H1 (cell line): ENCODE measurements around the gene NR2E1. TPM values are rescaled to one million over a fixed set of nuclear protein-coding genes. Genes with fewer than 3 reads are reported as not detected.

Source experiments
- CTCF ChIA-PET: fragments of 300-600 bp; sonication (Branson Sonifier 250); formaldehyde crosslinking; loops from one replicate; lab custom pipeline; 2021; ENCODE audit not compliant: partially characterized antibody; lab: Charles Lee
- POLR2A ChIA-PET: fragments of 300-600 bp; sonication (Branson Sonifier 250); formaldehyde crosslinking; loops from one replicate; lab custom pipeline; 2021; ENCODE audit warnings: inconsistent platforms; ENCODE audit not compliant: partially characterized antibody; lab: Charles Lee
- DNase-seq, 2 experiments: peaks; one replicate each; pipeline versions ENCODE4 v3.0.0 to v3.0.0-alpha.2; 2010 to 2022; ENCODE audit warnings: low spot score in 2 of 2, low read depth in 1 of 2, mixed read lengths in 1 of 2
- FAIRE-seq: peaks from 2 replicates; lab custom pipeline; 2011; peaks lifted over from hg19 to GRCh38; lab: Jason Lieb, UNC
- H2AFZ ChIP-seq: 2 replicates; pipeline ENCODE4 v1.8.1; 2012; ENCODE audit warnings: low read length, inconsistent platforms
- H2AK5ac ChIP-seq: 2 replicates; pipeline ENCODE4 v1.6.1; 2013; ENCODE audit warnings: low read depth, low read length
- H2BK120ac ChIP-seq: replicated peaks from 2 replicates; pipeline ENCODE3; 2013; ENCODE audit warnings: low read depth, low read length, inconsistent platforms
- H2BK12ac ChIP-seq: 2 replicates; pipeline ENCODE4 v1.6.1; 2013; ENCODE audit warnings: low read depth, low read length
- H2BK15ac ChIP-seq: 2 replicates; pipeline ENCODE4 v1.6.1; 2013; ENCODE audit warnings: low read length
- H2BK20ac ChIP-seq: 2 replicates; pipeline ENCODE4 v1.6.1; 2013; ENCODE audit warnings: low read length
- H2BK5ac ChIP-seq: 2 replicates; pipeline ENCODE4 v1.6.1; 2013; ENCODE audit warnings: low read depth, low read length
- H3K14ac ChIP-seq: 2 replicates; pipeline ENCODE4 v1.6.1; 2013; ENCODE audit warnings: inconsistent platforms; ENCODE audit not compliant: insufficient read length
- H3K18ac ChIP-seq: 2 replicates; pipeline ENCODE4 v1.6.1; 2013; ENCODE audit warnings: low read length; ENCODE audit errors: extremely low read depth
- H3K23ac ChIP-seq: 2 replicates; pipeline ENCODE4 v1.6.1; 2013; ENCODE audit warnings: inconsistent platforms; ENCODE audit not compliant: insufficient read length
- H3K23me2 ChIP-seq: 2 replicates; pipeline ENCODE4 v1.6.1; 2013; ENCODE audit warnings: low read depth, low read length
- H3K27ac ChIP-seq: 2 replicates; pipeline ENCODE4 v1.6.1; 2011; ENCODE audit warnings: low read depth, low read length, inconsistent platforms
- H3K27me3 ChIP-seq, 4 experiments: replicated peaks in 1 of 4; 1 replicate in 1 of 4; 2 replicates in 3 of 4; pipeline versions ENCODE4 v1.6.1 to v1.8.1; 2011 to 2013; ENCODE audit warnings: low read length in 3 of 4, mild to moderate bottlenecking in 3 of 4, inconsistent platforms in 2 of 4, mixed read lengths in 2 of 4, moderate library complexity in 1 of 4; ENCODE audit not compliant: control insufficient read depth in 3 of 4, insufficient read depth in 3 of 4; ENCODE audit errors: extremely low read depth in 1 of 4
- H3K36me3 ChIP-seq, 4 experiments: 2 replicates each; pipeline versions ENCODE4 v1.6.1 to v1.8.1; 2011 to 2013; ENCODE audit warnings: mild to moderate bottlenecking in 4 of 4, low read length in 3 of 4, moderate library complexity in 2 of 4, control low read depth in 1 of 4, inconsistent platforms in 1 of 4; ENCODE audit not compliant: insufficient read depth in 4 of 4, control insufficient read depth in 2 of 4
- H3K4ac ChIP-seq: replicated peaks from 2 replicates; pipeline ENCODE3; 2013; ENCODE audit warnings: low read length, low read depth, mixed read lengths, inconsistent platforms; ENCODE audit not compliant: insufficient read length
- H3K4me1 ChIP-seq, 4 experiments: replicated peaks in 1 of 4; 1 replicate in 1 of 4; 2 replicates in 3 of 4; pipeline versions ENCODE4 v1.6.1 to v1.8.1; 2011 to 2013; ENCODE audit warnings: low read length in 3 of 4, inconsistent platforms in 2 of 4, mixed read lengths in 1 of 4; ENCODE audit not compliant: insufficient read depth in 4 of 4, control insufficient read depth in 3 of 4
- H3K4me2 ChIP-seq, 2 experiments: 2 replicates each; pipeline versions ENCODE4 v1.6.1 to v1.8.1; 2011 to 2013; ENCODE audit warnings: low read depth in 2 of 2, low read length in 2 of 2, control low read depth in 1 of 2, inconsistent platforms in 1 of 2, mild to moderate bottlenecking in 1 of 2; ENCODE audit not compliant: insufficient read depth in 1 of 2
- H3K4me3 ChIP-seq, 4 experiments: fragments of 200-600, 300-600 bp in 1 of 4; sonication (generic), shearing (Covaris generic), sonication (Bioruptor Twin) in 1 of 4; 2 replicates each; pipeline versions ENCODE4 v1.5.1 to v1.8.1; 2011 to 2016; ENCODE audit warnings: low read length in 4 of 4, low read depth in 3 of 4, control low read depth in 2 of 4, inconsistent platforms in 2 of 4, mild to moderate bottlenecking in 2 of 4, mixed read lengths in 1 of 4, moderate library complexity in 1 of 4; ENCODE audit not compliant: insufficient read depth in 2 of 4; ENCODE audit errors: extremely low read depth in 1 of 4
- H3K56ac ChIP-seq: replicated peaks from 2 replicates; pipeline ENCODE3; 2013; ENCODE audit warnings: low read depth, mild to moderate bottlenecking, mixed read lengths, low read length, inconsistent platforms; ENCODE audit not compliant: insufficient read length
- H3K79me1 ChIP-seq: 2 replicates; pipeline ENCODE4 v1.6.1; 2013; ENCODE audit warnings: low read depth, low read length, control low read depth
- H3K79me2 ChIP-seq, 2 experiments: 2 replicates each; pipeline versions ENCODE4 v1.6.1 to v1.8.1; 2012 to 2013; ENCODE audit warnings: low read length in 2 of 2, mild to moderate bottlenecking in 2 of 2, inconsistent platforms in 1 of 2; ENCODE audit not compliant: insufficient read depth in 2 of 2, control insufficient read depth in 1 of 2
- H3K9ac ChIP-seq, 4 experiments: replicated peaks in 1 of 4; 1 replicate in 1 of 4; 2 replicates in 3 of 4; pipeline versions ENCODE4 v1.6.1 to v1.8.1; 2011 to 2013; ENCODE audit warnings: low read depth in 3 of 4, low read length in 3 of 4, control low read depth in 2 of 4, mild to moderate bottlenecking in 2 of 4, moderate library complexity in 2 of 4, inconsistent platforms in 1 of 4; ENCODE audit errors: extremely low read depth in 1 of 4
- H3K9me3 ChIP-seq, 2 experiments: 2 replicates each; pipeline versions ENCODE4 v1.6.1 to v1.8.1; 2012 to 2013; ENCODE audit warnings: mild to moderate bottlenecking in 2 of 2, moderate library complexity in 2 of 2, control low read depth in 1 of 2, inconsistent platforms in 1 of 2, low read depth in 1 of 2, low read length in 1 of 2, mixed read lengths in 1 of 2; ENCODE audit not compliant: insufficient read depth in 2 of 2
- H4K20me1 ChIP-seq, 2 experiments: replicated peaks in 1 of 2; 2 replicates each; pipeline versions ENCODE3 to v1.8.1; 2011 to 2013; ENCODE audit warnings: inconsistent platforms in 2 of 2, low read length in 2 of 2, mild to moderate bottlenecking in 1 of 2; ENCODE audit not compliant: insufficient read depth in 2 of 2, control insufficient read depth in 1 of 2
- H4K5ac ChIP-seq: 2 replicates; pipeline ENCODE4 v1.6.1; 2013; ENCODE audit warnings: low read length, low read depth, mixed read lengths, inconsistent platforms; ENCODE audit not compliant: insufficient read length
- H4K8ac ChIP-seq: 2 replicates; pipeline ENCODE4 v1.8.0; 2013; ENCODE audit warnings: mild to moderate bottlenecking, moderate library complexity, low read length, inconsistent platforms; ENCODE audit not compliant: insufficient read depth; ENCODE audit errors: extremely low read depth
- H4K91ac ChIP-seq: replicated peaks from 2 replicates; pipeline ENCODE3; 2013; ENCODE audit warnings: low read length, mixed read lengths, inconsistent platforms; ENCODE audit not compliant: insufficient read length
- CBX8 ChIP-seq: fragments of 300-800, 300-1000 bp; sonication (generic); IDR thresholded peaks from 2 replicates; pipeline ENCODE4 v1.7.1; 2016; ENCODE audit warnings: low read depth, low read length, borderline replicate concordance
- CHD2 ChIP-seq: IDR thresholded peaks from 2 replicates; pipeline ENCODE4 v1.6.1; 2012; ENCODE audit warnings: low read length, improper control_type of control experiment
- HDAC2 ChIP-seq, 2 experiments: fragments of 300-600 bp in 1 of 2; sonication (generic) in 1 of 2; IDR thresholded peaks; 2 replicates each; pipeline ENCODE4 v1.6.1; 2011 to 2012; ENCODE audit warnings: low read depth in 2 of 2, low read length in 2 of 2, mild to moderate bottlenecking in 2 of 2, moderate library complexity in 2 of 2, borderline replicate concordance in 1 of 2, inconsistent platforms in 1 of 2
- JUN ChIP-seq: IDR thresholded peaks from 2 replicates; pipeline ENCODE4 v1.6.1; 2011; ENCODE audit warnings: low read depth, mild to moderate bottlenecking, improper control_type of control experiment, low read length
- KDM1A ChIP-seq: fragments of 200-600, 300-600 bp; sonication (generic); IDR thresholded peaks from 2 replicates; pipeline ENCODE4 v1.7.1; 2016; ENCODE audit warnings: mild to moderate bottlenecking, low read length, borderline replicate concordance
- POLR2A ChIP-seq, 2 experiments: IDR thresholded peaks; 1 replicate in 1 of 2; 2 replicates in 1 of 2; pipeline ENCODE4 v1.6.1; 2011; ENCODE audit warnings: low read depth in 2 of 2, low read length in 2 of 2, mild to moderate bottlenecking in 2 of 2; ENCODE audit errors: control extremely low read depth in 1 of 2
- TAF1 ChIP-seq: IDR thresholded peaks from 2 replicates; pipeline ENCODE4 v1.6.1; 2011; ENCODE audit warnings: mild to moderate bottlenecking, low read depth, low read length
- TCF12 ChIP-seq: IDR thresholded peaks from 2 replicates; pipeline ENCODE4 v1.6.1; 2011; ENCODE audit warnings: low read depth, mild to moderate bottlenecking, low read length
- WGBS, 2 experiments: shearing (Covaris generic) in 1 of 2; methylation state at CpG; one replicate each; pipeline versions ENCODE4 v1.1.6 to v1.1.7; 2013 to 2015; ENCODE audit warnings: low lambda C conversion rate in 2 of 2, mixed read lengths in 2 of 2, inconsistent platforms in 1 of 2, low coverage in 1 of 2, missing lambda C conversion rate in 1 of 2; ENCODE audit not compliant: insufficient replicate concordance in 2 of 2, insufficient coverage in 1 of 2, insufficient read length in 1 of 2; ENCODE audit errors: extremely low coverage in 1 of 2, missing lambda C conversion rate in 1 of 2; 5-methylcytosine and 5-hydroxymethylcytosine counted together
- polyA plus RNA-seq, 7 experiments: library from polyadenylated mRNA; depleted of rRNA in 3 of 7; stranded (reverse) in 5 of 7; unstranded in 2 of 7; fragments of >200 nt in 5 of 7; fragments of 200-250 nt in 2 of 7; gene quantifications; 1 replicate in 5 of 7; 2 replicates in 1 of 7; 4 replicates in 1 of 7; pipeline versions ENCODE4 v1.2.1 to v1.2.3, GENCODE V29; 2011 to 2013; ENCODE audit warnings: missing spikeins in 2 of 7, mixed read lengths in 2 of 7
- total RNA-seq: library from RNA; stranded (reverse); fragmentation: NEBNext Ultra II Directional; extraction: Animal tissue kit (Norgen Biotek cat#: 25700); gene quantifications from 2 replicates; pipeline ENCODE4 v1.2.1, GENCODE V29; 2021

NR2E1 gene
- total and polyA plus RNA-seq, 2 of the 8 experiments (the other 6 are each of a cell fraction or from before 2014, with no cell fraction given), result not detected

DNA sequence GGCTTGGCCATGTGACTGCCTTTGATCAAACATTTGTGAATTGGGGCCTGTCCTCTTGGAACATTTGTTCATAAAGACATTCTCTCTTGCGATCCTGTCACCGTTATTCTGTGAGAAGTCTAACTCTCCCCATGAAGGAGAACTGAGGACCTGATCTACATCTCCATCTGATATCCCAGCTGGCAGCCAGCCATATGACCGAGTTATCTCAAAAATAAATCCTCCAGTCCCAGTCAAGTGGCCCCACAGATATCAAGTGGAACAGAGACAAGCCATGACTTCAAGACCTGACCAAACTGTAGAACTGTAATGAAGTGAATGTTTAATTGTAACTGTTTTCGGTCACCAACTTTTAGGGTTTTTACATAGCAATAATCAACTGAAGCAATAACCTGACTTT is 69.3 kb downstream of the NR2E1 start:
- H4K5ac ChIP-seq, result no peak overlapping the region
- no peaks in the 10 kb centered on the region for H3K23me2 ChIP-seq
- H3K4ac ChIP-seq, result no peak overlapping the region
- 91% methylated on average over 4 of the region's 4 CpGs; no CpG with 5 or more reads in 1 of the 2 experiments for WGBS, 2 experiments
- no peaks in the 10 kb centered on the region for H3K27me3 ChIP-seq
- no peak overlapping the region for H3K4me3 ChIP-seq
- H3K56ac ChIP-seq, result no peak overlapping the region
- ChIA-PET CTCF (interaction anchor here (0.8 to 2.0 kb wide), 3 partner anchors 14 to 257 kb away, joined by 3 to 4 read pairs (median 4); no protein-coding TSS in a partner anchor), POLR2A (no interaction called here)
- H3K27ac ChIP-seq, result no peak overlapping the region
- peaks cover 0 to 2% of the 10 kb centered on the region in 2 experiments for H4K20me1 ChIP-seq
- no peak overlapping the region for H2BK20ac ChIP-seq
- H3K79me2 ChIP-seq, result peaks cover 0 to 3% of the 10 kb centered on the region in 2 experiments; a peak in 1 of 4 replicates
- H2BK12ac ChIP-seq, result no peak overlapping the region
- H3K4me2 ChIP-seq, result no peak overlapping the region
- no peak overlapping the region for H4K91ac ChIP-seq
- H2AFZ ChIP-seq, result no peak overlapping the region
- no peak overlapping the region for H3K14ac ChIP-seq
- no peak overlapping the region for H2BK15ac ChIP-seq
- H3K23ac ChIP-seq, result no peak overlapping the region
- H3K4me1 ChIP-seq, result 0 out of 7 replicates have a peak, but pooled peaks cover 0 to 3% (median 0%) of the 10 kb centered on the region in 4 experiments
- no peak overlapping the region for H3K9ac ChIP-seq
- DNase-seq (no peak), FAIRE-seq (no peak)
- H3K18ac ChIP-seq, result no peak overlapping the region
- no peak overlapping the region for H2AK5ac ChIP-seq
- H3K36me3 ChIP-seq, result no peaks in the 10 kb centered on the region
- no peak overlapping the region for H4K8ac ChIP-seq
- no peaks in the 10 kb centered on the region for H3K9me3 ChIP-seq
- no peak overlapping the region for H2BK5ac ChIP-seq
- no peaks in the 10 kb centered on the region for H3K79me1 ChIP-seq
- no peak overlapping the region for H2BK120ac ChIP-seq
- TF ChIP-seq TCF12, result no peak
- TF ChIP-seq CBX8, result no peak
- TF ChIP-seq TAF1, result no peak
- TF ChIP-seq HDAC2 (IDR thresholded peaks at IDR 0.05; ENCODE audit: borderline replicate concordance in 1 of 2, low read depth in 2 of 2, low read length in 2 of 2), result no peak
- no peak for TF ChIP-seq CHD2
- no peak for TF ChIP-seq POLR2A (IDR thresholded peaks at IDR 0.05; ENCODE audit: control extremely low read depth in 1 of 2, low read depth in 2 of 2, low read length in 2 of 2)
- no peak for TF ChIP-seq KDM1A
- TF ChIP-seq JUN, result no peak
